Vagina (tissue), 2 donors: ENCODE measurements around the gene RRAS.

Experiments
- CTCF ChIP-seq, 3 experiments: fragments of 450-650 bp in 2 of 3; fragments of 200-600 bp in 1 of 3; sonication (generic) in 1 of 3; IDR thresholded peaks; one replicate each; pipeline ENCODE4 v1.5.1; 2017 to 2019; ENCODE audit warnings: antibody characterized with exemption in 3 of 3, mild to moderate bottlenecking in 2 of 3, moderate library complexity in 2 of 3
- POLR2A ChIP-seq, 2 donors: fragments of 450-650 bp; IDR thresholded peaks; one replicate each; pipeline ENCODE4 v1.6.1; 2017; ENCODE audit warnings: antibody characterized with exemption in 2 of 2, mild to moderate bottlenecking in 2 of 2, moderate library complexity in 2 of 2

- TF ChIP-seq POLR2A (IDR thresholded peaks at IDR 0.05): no peak
- TF ChIP-seq CTCF (IDR thresholded peaks at IDR 0.05): no peak
Measured at GRCh38 chr19:49666120-49666444, 26.1 kb upstream of the RRAS start.
